GM08714 (cell line): ENCODE measurements around the gene AGPAT2.

Source experiments
- H3K4me3 ChIP-seq: fragments of 200-500 bp; sonication (Bioruptor generic); 2 replicates; pipeline ENCODE4 v1.5.1; 2014; ENCODE audit warnings: mild to moderate bottlenecking, low read length, inconsistent platforms
- ZNF274 ChIP-seq: IDR thresholded peaks from 2 replicates; pipeline ENCODE4 v1.6.1; 2012; ENCODE audit warnings: mild to moderate bottlenecking, low read depth, low read length

The AGPAT2 gene

DNA sequence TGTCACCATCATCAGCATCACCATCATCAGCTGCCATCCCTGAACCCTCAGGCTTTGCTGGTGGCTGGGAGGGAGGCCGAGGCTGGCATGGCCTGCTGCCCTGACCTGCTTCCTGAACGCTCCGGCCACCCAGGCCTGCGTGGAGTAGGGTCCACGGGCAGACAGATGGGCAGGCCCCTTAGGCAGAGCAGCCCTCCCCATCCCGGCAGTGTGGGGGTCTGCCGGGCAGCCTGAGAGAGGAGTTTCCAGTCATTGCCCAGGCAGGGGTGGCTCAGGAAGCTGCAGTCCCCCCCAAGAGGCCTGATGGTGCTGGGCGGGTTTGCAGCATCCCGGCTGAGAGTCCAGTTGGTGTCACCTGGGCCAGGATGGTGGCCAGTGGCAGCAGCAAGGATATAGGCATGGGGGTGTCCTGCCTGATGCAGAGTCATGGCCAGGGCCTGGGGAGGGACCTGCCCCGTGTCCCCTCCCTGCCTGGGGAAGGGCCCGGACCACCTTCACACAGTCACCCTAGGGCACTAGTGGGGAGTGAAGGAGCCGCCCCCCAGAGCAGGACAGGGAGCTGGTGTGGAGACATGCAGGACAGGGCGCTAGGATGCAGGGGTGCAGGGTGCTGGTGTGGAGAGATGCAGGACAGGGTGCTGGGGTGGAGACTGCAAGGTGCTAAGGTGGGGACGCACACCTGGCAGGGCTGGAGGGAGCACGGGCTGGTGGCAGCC lies 32.3 kb downstream of the AGPAT2 start:
- no peak overlapping the region for H3K4me3 ChIP-seq
- no peak for TF ChIP-seq ZNF274

DNA sequence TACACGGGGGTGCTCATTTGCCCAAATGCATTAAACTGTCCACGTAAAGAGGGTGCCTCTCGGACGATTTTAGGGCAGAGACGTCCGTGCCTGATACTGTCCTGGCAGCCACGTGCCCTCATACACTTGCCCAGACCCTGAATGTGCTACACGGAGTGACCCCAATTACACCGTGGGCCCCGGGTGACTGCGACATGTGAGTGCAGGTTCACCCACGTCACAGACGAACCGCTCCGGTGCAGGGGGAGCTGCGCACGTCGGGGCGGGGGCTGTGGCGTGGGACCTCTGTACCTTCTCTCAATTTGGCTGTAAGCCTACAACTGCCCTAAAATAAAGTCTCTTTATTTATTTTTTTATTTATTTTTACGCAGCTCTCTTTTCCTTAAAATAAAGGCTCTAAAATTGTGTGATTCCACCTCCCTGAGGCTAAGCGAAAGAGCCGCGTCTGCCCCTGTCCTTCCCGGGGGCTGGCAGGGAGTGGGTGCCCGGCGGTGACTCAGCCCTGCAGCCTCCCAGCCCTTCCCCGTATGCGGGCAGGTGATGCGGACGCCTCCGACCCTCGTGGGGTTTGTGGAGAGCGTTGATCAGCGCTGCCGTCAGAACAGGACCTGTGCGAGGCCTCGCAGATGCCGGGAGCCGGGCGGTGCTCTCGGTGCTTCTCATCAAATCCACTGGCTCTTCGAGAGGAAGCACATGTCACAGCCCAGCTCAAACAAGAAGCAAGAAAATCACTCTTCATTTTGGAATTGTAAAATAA lies 33.8 kb downstream of the AGPAT2 start:
- TF ChIP-seq ZNF274, result no peak
- H3K4me3 ChIP-seq, result no peak overlapping the region

GRCh38 chr9:136651860-136652259 lies 35.4 kb downstream of the AGPAT2 start:
- no peak for TF ChIP-seq ZNF274

GRCh38 chr9:136650648-136651047 lies 36.6 kb downstream of the AGPAT2 start:
- no peak for TF ChIP-seq ZNF274
- H3K4me3 ChIP-seq, result no peak overlapping the region

More at GRCh38 chr9:136651860-136652259, 35.4 kb downstream of the AGPAT2 start:
- H3K4me3 ChIP-seq, result no peak overlapping the region

GRCh38 chr9:136650021-136650420 lies 37.2 kb downstream of the AGPAT2 start:
- TF ChIP-seq ZNF274, result no peak
- no peak overlapping the region for H3K4me3 ChIP-seq

GRCh38 chr9:136648751-136649150 lies 38.5 kb downstream of the AGPAT2 start:
- no peak overlapping the region for H3K4me3 ChIP-seq
- TF ChIP-seq ZNF274, result no peak

DNA sequence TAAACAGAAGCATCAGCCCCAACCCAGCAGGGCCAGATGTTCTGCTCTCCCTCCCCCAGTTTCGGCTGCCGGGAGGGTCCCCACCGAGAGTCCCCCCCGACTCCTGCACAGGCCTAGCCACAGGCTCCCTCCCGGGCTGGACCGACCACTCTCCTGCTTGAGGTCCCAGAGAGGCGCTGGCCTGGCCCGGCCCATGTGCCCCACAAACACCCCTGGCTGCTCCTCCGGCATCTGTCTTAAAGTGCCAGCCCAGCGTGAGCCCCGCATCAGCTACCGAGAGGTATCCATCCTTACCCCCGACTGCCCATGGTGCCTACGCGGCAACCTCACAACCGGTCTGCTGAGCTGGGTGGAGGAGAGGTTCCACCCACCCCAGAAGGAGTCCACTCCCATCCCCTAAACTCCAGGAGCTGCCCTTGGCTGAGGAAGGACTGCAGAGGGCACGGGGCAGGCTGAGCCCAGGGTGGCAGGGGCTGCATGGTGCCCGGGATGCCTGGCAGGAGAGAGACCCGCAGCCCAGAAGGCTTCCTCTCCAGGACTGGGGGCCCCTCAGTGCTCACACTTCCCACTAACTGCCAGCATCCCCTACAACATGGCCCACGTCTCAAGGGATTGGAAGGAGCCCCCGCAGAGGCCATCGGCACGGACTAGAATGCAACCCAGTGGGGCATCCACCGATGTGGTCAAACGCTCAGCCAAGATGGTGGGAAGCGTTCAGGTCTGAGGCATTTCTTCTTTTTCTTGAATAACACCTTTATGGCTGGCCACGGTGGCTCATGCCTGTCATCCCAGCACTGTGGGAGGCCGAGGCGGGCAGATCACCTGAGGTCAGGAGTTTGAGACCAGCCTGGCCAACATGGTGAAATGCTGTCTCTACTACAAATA lies 40.2 kb downstream of the AGPAT2 start:
- no peak overlapping the region for H3K4me3 ChIP-seq
- TF ChIP-seq ZNF274, result no peak

DNA sequence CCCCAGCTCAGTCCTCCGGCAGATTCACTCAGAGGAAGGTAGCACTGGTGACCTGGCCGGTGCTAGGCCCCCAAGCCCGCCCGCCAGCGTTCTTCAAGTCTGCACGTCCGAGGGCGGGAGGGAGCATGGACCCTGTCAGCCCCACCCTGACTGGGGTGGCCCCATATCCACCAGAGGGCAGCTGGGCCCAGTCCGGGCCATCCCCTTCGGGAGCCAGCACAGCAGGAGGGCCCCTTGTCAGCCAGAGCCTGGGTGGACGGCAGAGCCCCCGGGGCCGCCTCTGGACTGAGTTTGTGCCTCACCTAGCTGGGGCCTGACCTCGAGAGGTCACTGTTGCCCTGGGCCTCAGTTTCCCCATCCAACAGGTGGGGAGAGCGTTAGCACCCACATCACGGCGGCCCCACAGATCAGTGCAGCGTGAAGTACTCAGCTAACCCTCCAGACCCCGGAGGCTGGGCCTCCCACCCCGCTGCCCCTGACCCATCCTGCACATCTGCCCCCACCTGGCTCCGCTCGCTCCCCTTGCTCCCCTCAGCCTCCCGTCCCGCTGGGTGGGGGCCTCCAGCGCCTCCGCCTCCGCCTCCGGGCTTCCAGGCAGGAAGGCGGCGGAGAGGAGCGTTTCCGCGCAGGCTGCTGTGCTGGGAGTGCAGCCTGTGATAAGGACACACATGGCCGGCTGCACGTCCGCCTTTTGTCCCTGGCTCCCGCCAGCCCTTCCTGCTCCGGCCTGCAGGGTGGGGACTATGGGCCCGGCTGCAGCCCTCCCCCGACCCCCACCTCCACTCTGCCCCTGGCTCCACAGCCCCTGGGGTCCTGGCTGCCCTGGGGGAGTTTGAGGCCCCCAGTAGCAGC lies 41.1 kb downstream of the AGPAT2 start:
- no peak overlapping the region for H3K4me3 ChIP-seq
- TF ChIP-seq ZNF274, result no peak

DNA sequence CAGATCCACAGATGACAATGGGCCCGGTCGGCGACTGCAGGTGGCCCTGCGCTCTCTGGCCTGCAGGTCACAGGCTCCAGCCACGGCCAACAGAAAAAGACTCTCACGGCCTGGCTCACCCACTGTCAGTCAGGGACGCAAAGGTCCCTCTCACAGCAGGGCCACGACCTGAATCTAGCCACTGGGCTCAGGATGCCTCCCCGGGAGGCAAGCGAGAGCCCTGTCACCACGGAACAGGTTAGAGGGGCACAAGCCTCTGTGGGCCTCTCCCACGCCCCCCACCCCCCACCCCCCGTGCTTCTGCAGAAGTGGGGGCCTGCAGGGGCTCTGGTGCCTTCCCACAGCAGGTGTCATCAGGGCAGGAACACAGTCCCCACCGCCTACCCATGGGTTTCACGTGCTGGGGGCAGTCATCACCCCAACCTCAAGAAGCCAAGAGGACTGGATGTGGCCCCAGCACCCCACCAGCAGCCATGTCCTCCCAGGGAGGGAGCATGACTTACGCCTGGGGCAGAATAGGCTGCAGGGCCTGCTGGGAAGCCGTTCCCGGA lies 41.8 kb downstream of the AGPAT2 start:
- no peak for TF ChIP-seq ZNF274
- H3K4me3 ChIP-seq, result no peak overlapping the region

DNA sequence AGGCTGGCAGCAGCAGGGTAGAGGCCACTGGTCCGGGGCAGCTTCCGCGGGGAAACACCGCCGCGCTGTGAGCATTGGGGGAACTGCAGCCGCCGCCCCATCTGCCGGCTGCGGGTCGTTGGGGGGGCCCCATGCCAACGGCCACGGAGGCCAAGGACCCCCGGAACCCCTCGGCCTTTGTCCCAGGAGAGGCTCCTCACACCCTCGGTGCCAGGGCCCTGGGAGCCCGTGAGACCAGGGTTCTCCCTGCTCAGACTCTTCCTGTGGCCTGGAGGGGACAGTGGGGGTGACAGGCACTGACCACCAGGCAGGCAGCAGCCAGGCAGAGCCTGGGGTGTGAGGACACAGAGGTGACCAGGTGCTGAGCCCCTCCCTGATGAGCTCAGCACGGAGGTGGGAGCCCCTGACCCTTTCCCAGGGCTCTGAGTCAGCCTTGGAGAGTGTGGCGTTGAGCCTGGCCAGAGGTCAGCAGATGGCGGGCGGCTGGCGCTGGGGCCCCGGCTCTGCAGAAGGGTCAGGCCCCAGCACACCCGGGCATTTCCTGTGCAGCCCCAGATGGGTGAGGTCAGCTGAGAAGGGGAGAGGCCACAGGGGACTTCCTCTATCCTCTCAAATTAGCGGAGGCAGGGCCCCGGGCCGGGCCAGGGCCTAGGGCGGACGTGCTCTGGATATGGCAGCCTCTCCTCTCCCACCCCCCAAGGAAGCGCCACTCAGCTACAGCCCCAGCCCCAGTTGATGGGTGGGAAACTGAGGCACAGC lies 42.5 kb downstream of the AGPAT2 start:
- no peak for TF ChIP-seq ZNF274
- no peak overlapping the region for H3K4me3 ChIP-seq

DNA sequence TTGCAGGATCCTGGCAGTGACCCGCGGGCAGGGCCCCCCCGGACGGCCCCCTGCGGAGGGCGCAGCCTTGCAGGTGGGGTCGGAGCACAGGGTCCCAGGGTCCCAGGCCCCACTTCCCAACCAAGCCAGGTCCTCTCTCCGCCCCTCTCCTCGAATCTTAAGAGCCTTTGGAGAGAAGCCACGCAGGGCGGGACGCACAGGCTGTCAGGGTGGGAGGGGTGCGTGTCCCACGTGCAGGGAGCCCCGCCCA lies 43.0 kb downstream of the AGPAT2 start:
- H3K4me3 ChIP-seq, result no peak overlapping the region
- TF ChIP-seq ZNF274, result no peak

GRCh38 chr9:136643596-136644342 lies 43.5 kb downstream of the AGPAT2 start:
- TF ChIP-seq ZNF274, result no peak
- H3K4me3 ChIP-seq, result no peak overlapping the region
